Stimulated activated CD8-positive, alpha-beta memory T cell treated with anti-CD3 and anti-CD28 coated beads, Interleukin-7, amount 100 ng/mL, for 24 hours (primary cell): ENCODE measurements around the gene APBA2.
"Not testable (repeated sequence)": the region's sequence is repeated elsewhere in the genome, so short reads cannot be mapped to it uniquely, and the experiment has no call there.

Experiments
- DNase-seq: peaks from one replicate; pipeline ENCODE4 v3.0.0-alpha.2; 2020; ENCODE audit warnings: low read depth

Gene APBA2

DNA sequence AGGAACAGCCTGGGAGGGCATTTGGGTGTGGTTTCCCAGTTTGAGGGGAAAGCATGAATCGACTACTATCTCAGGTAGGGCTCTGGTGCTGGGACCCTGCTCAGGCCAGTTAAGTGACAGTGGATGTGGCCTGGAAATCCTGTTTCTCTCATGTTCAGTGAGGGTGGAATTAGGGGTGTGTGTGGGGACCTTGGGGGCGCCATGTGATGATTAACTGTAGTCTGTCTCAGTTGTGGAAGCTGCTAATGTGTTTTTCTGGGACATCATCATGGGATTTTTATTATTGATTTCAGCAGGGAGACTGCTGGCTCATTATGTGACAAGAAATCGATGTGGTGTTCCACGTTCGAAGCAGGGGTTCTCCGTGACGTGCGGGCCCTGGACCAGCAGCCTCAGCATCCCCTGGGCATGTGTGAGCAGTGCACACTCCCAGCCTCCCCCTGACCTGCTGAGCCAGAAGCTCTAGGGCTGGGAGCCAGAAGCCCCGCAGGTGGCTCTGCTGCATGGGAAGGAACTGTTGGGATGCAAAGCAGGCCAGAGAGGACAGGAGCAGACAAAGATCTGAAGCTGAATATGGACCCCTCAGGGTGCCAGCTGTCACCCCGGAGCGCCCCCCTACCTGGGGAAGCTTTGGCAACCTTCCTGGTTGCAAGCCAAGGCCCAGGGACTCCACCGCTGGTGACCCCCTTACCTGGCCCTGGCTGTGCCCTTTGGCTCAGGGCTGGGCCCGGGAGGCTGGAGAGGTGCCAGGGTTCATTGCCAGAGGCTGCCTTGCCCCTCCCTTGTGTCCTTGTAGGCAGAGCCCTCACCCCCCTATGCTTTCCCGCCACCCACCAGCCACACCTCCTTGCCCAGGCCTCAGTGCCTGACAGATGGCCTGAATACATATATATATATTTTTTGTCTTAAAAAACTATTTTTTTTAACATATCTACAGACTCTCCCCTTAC lies 149.8 kb downstream of the APBA2 start:
- DNase-seq = no peak

DNA sequence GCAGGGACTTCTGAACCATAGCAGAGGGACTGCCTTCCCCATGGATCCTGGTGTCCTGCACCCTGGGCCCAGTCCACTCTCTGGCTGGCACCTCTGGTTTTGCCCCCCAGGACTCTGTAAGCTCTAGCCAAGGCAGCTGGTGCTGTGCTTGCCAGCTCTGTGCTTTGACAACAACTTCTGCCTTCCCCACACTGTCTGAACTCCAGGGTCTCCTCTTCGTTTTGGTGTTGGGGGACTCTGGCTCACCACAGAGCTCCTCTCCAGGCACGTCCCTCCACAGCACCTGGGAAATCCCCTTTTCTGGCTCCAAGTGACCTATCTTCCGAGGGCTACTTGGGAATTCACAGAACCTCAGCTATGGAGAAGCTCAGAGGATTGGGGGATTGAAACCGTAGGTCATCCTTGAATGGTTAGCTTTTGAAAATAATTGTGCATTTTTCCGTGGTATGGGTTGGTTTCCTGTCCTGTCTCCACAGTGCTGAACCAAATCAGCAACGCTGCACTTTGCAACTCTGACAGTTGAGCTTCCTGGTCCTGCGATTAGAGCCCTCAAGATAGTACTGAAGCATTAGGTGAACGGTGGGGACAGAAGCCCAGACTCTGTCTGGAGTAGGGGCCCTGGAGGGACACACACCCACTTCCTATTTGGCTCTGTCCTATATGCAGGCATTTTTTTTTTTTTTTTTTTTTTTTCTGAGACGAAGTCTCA lies 152.4 kb downstream of the APBA2 start:
- no peak for DNase-seq

DNA sequence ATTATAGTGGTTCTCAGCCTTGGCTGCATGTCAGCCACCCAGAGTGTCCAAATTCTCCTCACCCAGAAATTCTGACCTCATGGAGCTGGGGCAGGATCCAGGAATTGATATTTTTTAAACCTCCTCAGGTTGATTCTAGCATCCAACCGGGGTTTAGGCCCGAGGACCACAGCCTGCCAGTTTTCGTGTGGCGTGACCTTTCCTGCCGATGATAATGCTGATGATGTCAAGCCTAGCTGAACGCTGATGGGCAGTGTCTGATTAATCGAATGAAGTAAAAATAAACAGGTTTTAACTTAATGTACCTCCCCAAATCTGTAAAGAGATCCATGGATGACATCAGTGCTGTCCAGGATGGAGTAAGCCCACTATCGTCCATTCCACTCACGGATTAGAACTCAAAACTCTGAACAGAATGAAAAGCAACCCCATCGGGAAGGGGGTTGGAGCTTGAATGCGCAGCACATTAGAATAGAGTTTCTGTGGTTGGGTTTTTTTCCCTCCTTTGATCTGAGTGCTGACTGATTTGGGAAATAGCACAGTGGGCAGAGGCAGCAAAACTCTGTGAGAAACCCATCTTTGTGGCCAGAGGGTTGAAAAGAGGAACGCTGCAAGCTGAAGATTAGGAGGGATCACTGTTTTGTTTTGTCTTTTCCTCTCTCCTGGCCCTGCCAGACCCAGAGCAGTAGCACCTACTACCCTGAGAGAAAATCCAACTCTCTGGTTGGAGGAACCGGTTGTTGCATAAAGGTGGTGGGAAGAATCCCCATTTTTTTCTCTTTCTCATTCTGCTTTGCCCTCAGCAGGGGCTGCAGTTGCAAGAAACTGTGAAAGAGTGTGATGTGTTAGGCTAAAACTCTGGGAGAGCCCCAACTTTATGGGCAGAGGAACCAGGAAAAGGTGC lies 153.9 kb downstream of the APBA2 start:
- no peak for DNase-seq

DNA sequence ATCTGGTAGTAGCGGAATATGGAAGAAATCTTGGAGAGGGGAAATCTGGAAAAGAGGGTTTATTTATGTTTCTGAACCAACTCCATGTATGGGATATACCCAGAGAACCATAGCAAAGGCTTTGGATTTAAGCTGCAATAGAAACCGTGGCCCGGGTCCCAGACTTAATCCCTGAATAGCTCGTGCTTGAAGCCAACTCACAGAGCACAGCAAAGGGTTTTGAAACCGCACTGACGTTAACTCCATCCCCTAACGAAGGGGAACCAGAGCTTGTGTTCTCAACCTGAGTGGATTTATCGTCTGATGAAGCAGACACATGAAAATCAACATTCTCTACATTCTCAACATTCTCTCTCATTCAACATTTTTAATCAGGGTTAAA lies 154.6 kb downstream of the APBA2 start:
- DNase-seq = no peak

DNA sequence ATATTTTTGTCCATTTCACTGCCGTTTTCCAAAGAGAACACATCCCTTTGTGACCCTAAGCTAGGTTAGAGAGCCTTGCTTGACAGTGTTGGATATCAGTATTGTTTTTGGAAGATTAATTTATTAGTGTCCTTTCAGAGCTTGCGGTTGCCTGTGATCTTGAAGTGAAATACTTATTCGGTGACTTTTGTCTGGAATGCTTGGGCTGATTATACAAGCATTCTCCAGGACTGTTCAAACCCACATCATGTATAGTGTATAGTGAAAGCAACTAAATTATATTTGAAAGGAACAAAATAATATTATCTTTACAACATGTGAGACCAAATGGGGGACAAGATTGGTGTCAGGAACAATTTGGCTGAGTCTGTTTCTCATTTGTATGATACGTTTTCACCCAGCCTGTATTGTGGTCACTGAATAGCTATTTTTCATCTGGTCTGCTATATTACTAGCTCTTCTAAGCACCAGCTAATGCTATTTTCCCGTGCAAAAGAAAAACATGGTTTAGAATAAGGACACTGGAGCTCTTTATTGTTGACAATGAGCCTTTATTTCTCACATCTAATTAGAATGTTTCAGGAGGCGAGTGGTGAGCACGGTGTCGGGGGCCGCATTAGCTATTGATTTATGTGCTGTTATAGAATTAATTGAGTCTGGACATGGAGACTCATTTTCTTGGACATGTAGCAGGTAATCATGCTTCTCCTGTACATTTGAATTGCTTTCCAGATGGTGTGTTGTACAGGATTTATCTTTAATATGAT lies 158.1 kb downstream of the APBA2 start:
- DNase-seq = no peak

DNA sequence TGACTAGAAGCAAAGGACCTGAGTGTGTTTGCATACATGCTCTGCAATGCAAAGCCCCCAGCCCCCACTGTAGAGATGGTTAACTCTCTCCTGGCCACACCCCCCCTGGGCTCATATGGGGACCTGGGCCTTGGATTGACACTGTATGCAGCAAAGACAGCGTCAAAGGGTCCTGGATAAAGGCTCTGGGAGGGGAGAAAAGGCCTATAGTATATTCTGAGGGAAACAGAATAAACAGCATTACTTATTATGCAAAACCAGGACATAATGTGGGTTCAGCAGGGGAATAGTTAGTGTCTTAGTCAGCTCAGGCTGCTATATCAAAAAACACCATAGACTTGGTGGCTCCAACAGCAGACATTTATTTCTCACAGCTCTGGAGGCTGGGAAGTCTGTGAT lies 158.7 kb downstream of the APBA2 start:
- no peak for DNase-seq

DNA sequence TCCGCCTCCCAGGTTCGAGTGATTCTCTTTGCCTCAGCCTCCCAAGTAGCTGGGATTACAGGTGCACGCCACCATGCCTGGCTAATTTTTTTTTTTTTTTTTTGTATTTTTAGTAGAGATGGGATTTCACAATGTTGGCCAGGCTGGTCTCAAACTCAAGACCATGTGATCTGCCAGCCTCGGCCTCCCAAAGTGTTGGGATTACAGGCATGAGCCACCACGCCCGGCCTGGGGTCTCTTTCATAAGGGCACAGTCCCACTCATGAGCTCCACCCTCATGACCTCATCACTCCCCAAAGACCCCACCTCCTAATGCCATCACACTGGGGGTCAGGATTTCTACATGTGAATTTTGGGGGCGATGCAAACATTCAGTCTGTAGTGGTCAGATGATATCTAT lies 159.4 kb downstream of the APBA2 start:
- not testable (repeated sequence) for DNase-seq

DNA sequence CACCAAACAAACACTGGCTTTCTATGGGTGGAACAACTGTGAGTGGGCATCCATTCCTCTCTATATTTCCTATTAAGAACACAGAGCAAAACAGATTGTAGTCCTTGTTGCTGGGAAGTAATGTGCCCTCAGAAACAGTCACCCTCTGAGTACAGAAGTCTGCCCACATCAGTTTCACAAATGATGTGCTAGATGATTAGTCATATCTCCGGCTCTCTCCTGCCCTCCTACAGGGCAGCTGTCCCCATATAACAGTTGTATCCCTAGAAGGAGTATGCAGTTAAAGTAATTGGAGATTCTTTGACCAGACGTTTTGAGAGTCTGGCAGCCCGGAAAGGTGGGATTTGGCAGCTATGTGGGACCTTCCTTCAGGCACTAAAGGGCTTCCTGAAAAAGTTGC lies 159.9 kb downstream of the APBA2 start:
- DNase-seq = no peak

DNA sequence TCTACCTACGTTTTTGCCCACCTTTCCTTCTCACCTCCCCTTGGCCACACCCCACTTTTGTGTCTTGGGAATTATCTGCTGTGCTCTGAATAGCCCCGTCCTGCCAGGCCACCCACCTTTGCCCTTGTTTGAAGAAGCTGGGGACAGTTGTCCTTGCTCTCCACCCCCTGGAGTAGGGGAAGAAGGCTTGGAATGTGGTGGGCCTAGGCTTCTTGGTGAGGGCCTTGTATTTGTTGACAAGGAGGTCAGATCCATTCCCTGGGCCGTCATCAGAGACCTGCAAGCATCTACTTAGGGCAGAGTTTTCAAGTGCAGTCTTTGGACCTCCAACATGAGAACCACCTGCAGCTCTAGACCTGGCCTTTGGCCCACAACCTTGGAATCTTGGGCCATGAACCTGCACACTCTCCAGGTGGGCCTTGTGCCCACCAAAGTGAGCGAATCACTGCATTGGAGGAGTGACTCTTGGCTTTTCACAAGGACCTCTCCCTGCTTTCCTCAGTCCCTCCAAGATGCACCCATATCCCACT lies 160.6 kb downstream of the APBA2 start:
- no peak for DNase-seq

DNA sequence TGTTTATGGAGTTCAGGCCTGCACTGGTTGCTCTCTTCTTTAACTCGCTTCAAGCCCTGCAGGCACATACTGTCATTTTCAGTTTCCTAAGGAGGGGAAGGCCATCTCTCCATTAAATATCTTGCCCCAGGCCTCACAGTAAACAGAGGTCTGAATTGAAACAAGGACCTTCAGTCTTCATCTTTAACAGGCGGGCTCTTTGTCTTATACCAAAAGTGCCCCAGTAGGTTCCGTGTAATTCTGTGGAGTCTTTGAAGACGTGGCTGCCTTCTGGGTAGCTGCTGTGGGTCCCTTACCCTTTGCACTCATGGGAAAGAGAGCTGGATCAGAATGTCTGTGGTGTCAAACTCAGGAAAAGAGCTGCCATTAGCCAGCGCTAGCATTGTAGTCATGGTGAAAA lies 161.2 kb downstream of the APBA2 start:
- DNase-seq = no peak

DNA sequence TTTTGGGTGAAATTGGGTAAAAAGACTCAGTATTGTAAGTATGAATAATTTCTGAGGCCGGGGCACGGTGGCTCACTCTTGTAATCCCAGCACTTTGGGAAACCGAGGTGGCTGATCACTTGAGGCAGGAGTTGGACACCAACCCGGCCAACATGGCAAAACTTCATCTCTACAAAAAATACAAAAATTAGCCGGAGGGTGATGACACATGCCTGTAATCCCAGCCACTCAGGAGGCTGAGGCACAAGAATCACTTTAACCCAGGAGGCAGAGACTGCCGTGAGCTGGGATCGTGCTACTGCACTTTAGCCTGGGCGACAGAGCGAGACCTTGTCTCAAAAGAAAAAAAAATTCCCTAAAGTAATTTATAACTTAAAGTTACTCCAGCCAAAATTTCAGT lies 162.2 kb downstream of the APBA2 start:
- no peak for DNase-seq

DNA sequence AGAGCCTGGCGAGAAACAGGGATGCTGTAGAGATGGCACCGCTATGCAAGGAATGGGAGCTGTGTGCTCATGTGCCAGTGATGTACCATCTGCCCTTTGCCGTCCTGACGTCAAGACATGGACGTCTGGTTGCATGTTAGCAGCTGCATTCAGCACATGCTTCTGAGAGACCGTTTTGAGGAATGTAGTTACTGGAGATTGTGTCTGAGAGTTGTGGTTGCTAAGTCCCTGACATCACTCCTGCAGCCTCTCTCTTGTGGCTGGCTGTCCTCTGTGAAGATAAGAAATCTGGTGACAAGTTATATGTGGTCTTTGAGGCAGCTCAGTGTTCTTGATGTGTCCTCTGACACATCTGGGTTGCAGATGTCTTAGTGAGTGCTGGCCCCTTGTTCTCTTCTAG lies 165.1 kb downstream of the APBA2 start:
- DNase-seq = no peak

DNA sequence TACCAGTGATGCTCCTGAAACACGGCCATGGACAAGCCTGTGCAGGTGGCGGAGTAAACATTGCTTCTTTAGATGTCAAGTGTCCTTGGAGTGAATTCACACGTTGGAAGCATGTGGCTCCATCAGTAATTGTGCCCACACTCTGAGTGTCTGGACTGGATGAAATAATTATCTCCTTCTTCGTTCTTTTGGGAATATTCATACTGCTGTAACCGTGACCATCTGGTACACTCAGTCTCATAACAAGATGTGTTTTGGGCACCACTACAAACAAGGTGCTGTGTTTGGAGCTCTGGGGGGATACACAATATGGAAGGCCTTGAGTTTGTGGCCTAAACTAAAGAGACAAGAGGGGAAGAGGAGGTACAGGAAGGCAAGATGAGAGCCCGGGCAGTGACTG lies 165.6 kb downstream of the APBA2 start:
- DNase-seq = no peak

DNA sequence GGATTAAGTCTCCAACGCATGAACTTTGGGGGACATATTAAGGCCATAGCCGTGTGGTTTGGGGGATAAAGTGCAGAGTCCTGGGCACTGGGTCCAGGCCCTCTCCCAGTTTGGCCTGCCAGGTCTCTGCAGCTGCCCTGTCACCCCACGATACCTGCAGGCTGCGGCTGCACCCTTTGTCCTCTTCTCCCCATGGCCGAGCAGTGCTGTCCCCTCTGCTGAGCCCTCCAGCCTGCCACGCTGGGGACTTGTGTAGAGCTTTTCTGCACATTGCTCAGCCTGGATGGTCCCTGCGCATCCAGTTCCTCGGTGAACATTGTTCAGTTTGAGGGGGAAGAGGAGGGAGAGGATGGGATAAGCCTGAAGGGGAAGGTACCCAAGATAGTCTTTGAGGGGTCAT lies 167.2 kb downstream of the APBA2 start:
- DNase-seq = no peak

DNA sequence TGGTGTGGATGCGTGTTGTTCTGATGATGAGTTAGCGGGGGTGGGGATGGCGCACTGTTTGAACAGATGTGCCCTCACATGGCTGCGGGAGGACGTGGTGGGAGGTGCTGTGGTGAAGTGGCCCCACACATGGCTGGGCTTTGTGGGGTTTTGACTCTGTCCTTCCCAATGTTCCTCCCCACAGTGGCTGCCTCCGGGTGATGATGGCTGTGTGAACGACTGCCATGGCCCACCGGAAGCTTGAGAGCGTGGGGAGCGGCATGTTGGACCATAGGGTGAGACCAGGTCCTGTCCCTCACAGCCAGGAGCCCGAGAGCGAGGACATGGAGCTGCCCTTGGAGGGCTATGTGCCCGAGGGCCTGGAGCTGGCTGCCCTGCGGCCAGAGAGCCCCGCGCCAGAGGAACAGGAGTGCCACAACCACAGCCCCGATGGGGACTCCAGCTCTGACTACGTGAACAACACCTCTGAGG lies 167.9 kb downstream of the APBA2 start:
- no peak for DNase-seq

DNA sequence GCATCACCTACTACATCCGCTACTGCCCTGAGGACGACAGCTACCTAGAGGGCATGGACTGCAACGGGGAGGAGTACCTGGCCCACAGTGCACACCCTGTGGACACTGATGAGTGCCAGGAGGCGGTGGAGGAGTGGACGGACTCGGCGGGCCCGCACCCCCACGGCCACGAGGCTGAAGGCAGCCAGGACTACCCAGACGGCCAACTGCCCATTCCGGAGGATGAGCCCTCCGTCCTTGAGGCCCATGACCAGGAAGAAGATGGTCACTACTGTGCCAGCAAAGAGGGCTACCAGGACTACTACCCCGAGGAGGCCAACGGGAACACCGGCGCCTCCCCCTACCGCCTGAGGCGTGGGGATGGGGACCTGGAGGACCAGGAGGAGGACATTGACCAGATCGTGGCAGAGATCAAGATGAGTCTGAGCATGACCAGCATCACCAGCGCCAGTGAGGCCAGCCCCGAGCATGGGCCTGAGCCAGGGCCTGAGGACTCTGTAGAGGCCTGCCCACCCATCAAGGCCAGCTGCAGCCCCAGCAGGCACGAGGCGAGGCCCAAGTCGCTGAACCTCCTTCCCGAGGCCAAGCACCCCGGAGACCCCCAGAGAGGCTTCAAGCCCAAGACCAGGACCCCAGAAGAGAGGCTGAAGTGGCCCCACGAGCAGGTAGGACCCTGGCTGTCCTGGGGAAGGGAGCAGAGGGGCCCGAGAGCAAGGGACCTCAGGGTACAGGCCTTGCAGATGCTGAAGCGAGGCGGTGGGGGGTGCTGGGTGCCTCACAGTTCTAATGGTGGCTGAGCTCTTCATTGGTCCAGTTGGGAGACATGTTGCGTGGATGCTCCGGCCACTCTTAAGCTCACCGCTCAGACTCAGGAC lies 168.6 kb downstream of the APBA2 start:
- DNase-seq = no peak

DNA sequence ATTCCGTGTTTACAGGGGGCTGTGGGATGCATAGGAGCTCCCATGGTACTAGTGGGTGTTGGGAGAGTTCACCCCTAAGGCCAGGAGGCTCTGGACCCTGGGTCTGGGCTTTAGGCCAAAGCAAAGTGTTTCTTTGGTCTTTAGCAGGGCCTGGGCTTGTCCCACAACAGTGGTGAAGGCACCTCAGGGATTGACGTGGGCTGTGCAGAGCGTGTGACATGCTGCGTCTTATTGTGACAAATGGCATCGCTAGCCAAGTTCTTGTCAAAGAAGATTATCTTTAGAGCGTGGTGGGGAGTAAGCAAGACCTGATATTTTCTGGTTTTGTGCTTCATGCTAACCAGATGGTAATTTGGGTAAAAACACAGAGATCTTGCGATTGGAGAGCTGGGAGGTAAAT lies 170.1 kb downstream of the APBA2 start:
- no peak for DNase-seq

DNA sequence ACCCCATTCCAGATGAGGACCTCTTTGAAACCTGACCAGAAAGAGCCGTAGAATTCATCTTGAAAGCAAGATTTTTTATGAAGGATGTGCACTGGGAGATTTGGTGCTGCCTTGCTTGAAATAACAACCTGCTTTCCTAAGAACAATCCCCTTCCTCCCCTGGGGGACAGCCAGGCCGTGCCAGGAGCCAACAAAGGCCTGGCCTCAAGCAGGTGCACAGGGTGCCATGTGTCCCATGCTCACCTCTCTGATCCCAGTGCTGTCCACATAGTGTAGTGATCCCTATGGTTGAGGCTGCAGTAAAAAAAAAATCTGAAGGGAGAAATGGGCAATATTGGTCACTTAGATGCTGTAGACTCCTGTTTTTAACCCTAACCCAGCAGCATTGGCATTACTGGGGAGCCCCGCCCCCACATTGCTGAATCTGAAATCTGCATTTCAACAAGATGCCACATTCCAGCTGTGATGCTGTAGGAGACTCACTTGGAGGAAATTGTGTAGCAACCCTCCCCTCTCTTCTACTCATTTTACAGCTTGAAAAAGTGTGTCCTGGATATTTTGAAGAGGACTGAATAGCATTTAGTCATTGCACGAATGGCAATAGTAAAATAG lies 171.2 kb downstream of the APBA2 start:
- DNase-seq = no peak

DNA sequence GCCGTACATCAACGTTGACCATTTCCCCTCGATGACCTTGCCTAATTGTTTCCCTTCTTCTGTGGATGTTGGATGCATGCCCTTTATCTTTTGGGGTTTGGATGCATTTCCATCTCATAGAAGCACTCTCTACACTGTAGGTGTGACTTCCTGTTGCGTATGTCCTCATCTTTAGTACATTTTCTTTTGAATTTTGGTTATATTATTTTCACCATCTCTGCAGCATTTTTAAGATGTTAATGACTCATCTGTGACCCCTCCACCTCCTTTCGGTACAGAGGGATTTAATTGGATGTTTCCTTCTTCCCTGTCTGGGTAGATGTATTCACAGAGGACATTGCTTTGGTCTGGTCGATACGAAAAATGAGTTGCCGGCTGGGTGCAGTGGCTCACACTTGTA lies 172.1 kb downstream of the APBA2 start:
- DNase-seq = no peak
